ENCODE results near the gene TAMALIN.
A peak's percentile ranks its signal among the peaks of the same experiment; 100 is the strongest.

Gene TAMALIN

GRCh38 chr12:52060498-52061177, 53.9 kb downstream of the TAMALIN start:
- DNase-seq (ENCODE audit: low read depth) = no peak
- TF ChIP-seq, protein P1, sequence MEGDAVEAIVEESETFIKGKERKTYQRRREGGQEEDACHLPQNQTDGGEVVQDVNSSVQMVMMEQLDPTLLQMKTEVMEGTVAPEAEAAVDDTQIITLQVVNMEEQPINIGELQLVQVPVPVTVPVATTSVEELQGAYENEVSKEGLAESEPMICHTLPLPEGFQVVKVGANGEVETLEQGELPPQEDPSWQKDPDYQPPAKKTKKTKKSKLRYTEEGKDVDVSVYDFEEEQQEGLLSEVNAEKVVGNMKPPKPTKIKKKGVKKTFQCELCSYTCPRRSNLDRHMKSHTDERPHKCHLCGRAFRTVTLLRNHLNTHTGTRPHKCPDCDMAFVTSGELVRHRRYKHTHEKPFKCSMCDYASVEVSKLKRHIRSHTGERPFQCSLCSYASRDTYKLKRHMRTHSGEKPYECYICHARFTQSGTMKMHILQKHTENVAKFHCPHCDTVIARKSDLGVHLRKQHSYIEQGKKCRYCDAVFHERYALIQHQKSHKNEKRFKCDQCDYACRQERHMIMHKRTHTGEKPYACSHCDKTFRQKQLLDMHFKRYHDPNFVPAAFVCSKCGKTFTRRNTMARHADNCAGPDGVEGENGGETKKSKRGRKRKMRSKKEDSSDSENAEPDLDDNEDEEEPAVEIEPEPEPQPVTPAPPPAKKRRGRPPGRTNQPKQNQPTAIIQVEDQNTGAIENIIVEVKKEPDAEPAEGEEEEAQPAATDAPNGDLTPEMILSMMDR (conservative IDR thresholded peaks at IDR 0.05; ENCODE audit: low read length) = no peak
- H3K4me3 ChIP-seq (ENCODE audit: low read length) = no peak overlapping the region

- DNase-seq (ENCODE audit: low read depth) = no peak
- no peak overlapping the region for H3K4me3 ChIP-seq (ENCODE audit: low read length)
- TF ChIP-seq, protein P1 (conservative IDR thresholded peaks at IDR 0.05; ENCODE audit: low read length) = no peak
These were observed 54.9 kb downstream of the TAMALIN start for GRCh38 chr12:52061470-52062166.

DNA sequence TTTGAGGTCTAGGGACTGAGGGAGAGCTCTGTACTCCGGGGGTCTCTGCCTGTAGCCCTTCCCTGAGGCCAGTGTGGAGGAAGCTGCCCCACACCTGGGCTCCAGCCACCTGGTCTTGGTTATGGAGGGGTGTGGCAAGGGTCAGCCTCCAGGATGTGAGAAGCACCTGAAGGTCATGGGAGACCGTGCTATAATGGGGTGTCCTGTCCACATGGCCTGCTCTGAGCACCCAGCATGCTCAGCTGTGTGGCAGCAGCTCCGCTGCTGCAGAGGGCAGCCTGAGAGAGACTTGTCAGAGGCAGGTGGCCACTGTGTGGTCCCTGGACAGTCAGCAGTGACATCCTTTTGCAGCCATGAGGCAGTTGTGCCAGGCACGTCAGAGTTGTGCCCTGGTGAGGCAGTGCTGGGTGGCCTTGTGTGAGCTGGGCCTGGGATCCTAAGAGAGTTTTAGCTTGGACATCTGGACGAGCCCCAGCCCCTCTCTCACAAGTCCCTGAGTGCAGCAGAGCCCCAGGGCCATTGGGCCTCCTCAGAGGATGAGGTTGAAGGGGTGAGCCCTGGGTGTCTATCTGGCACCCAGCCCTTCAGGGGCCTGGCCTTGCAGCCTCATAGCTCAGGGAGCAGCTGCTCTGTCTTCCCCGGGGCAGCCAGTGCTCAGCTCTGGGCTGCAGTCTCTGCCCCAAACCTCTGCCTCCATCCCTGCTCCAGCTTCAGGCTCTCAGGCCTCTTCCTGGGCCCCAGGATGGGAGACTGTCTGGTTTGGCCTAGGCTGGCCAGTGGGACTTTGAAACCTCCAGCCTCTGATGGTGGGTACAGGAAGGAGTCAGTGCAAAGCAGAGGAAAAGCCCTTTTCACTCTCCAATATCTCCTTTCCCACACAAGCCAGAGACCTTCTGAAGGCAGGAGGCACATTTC, 55.7 kb downstream of the TAMALIN start:
- no peak for DNase-seq (ENCODE audit: low read depth)
- H3K4me3 ChIP-seq (ENCODE audit: low read length) = no peak overlapping the region
- TF ChIP-seq, protein P1 (conservative IDR thresholded peaks at IDR 0.05; ENCODE audit: low read length) = no peak

DNA sequence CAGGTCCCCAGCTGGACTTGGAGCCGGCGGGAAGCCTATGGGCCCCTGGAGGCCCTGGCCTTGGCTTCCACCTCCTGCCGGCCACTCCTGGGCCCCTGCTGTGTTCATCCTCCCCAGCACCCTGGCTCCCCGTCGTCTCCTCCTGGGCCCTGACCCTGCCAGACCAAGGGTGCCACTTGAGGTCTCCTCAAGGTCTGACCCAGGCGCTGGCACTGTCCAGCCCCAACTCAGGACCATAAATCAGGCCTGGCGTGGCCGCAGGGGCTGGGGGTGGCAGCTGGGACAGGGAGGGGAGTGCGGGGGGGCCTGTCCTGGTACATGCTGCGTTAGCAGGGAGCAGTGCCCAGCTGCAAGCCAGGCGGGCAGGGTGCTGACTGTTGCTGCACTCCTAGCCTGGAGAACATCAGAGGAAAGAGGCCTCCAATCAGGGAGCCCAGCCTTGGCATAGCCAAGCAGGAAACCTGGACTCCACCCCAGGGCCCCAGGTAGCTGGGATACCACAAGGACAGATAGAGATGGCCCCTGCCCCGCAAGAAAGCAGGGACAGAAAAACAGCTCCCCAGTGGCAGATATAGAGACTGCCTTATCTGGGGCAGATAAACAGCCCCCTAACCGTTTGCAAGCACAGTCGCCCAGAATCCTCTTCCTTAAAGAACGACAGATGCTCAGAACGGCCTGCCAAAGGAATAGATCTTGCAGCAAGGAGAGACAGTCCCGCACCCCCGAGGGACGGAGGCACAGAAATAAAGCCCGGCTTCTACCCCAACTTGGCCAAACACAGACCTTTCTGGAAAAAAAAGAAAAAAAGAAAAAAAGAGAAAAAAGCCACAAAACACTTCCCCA, 56.6 kb downstream of the TAMALIN start:
- no peak overlapping the region for H3K4me3 ChIP-seq (ENCODE audit: low read length)
- DNase-seq (ENCODE audit: low read depth) = no peak

GRCh38 chr12:52063981-52064649, 57.4 kb downstream of the TAMALIN start:
- H3K4me3 ChIP-seq (ENCODE audit: low read length) = no peak overlapping the region
- DNase-seq (ENCODE audit: low read depth) = peak; percentile 75
- TF ChIP-seq, protein P1 (conservative IDR thresholded peaks at IDR 0.05; ENCODE audit: low read length) = no peak

More for the DNA sequence above, 56.6 kb downstream of the TAMALIN start:
- TF ChIP-seq, protein P1 (conservative IDR thresholded peaks at IDR 0.05; ENCODE audit: low read length) = no peak
